Measurements from ENCODE around the gene AFG1L. TPM values are rescaled to one million over a fixed set of nuclear protein-coding genes. Genes with fewer than 3 reads are reported as not detected.
"Not testable (repeated sequence)": the region's sequence is repeated elsewhere in the genome, so short reads cannot be mapped to it uniquely, and the experiment has no call there.

The AFG1L gene
- total and polyA plus RNA-seq, 3 experiments from 2014 or later: 4.4 to 5.3 (median 4.4) TPM

- Histone ChIP-seq H3K36me3 (ENCODE audit: insufficient read depth, low read length) (no peaks in the 10 kb centered on the region), H3K4me1 (ENCODE audit: insufficient read depth, low read length) (no peaks in the 10 kb centered on the region), H3K27ac (ENCODE audit: low read depth, low read length) (no peak overlapping the region), H3K9me3 (ENCODE audit: low read length) (no peaks in the 10 kb centered on the region), H3K27me3 (ENCODE audit: insufficient read depth, low read length, poor library complexity, severe bottlenecking) (no peaks in the 10 kb centered on the region), H3K4me3 (ENCODE audit: low read length) (no peak overlapping the region)
- Mint-ChIP-seq H3K4me1 (no peaks in the 10 kb centered on the region), H3K9me3 (no peaks in the 10 kb centered on the region), H3K27me3 (peaks cover 0 to 1% of the 10 kb centered on the region in 2 donors), H3K27ac (no peak overlapping the region), H3K4me3 (no peak overlapping the region), H3K36me3 (peaks cover 0 to 11% (median 4%) of the 10 kb centered on the region in 3 donors)
- DNase-seq: peak in 1 of 5 donors; percentile 12
- CTCF ChIA-PET: no interaction called here
- POLR2A ChIA-PET: no interaction called here
Measured at GRCh38 chr6:108526739-108527174, 231.9 kb downstream of the AFG1L start.

DNA sequence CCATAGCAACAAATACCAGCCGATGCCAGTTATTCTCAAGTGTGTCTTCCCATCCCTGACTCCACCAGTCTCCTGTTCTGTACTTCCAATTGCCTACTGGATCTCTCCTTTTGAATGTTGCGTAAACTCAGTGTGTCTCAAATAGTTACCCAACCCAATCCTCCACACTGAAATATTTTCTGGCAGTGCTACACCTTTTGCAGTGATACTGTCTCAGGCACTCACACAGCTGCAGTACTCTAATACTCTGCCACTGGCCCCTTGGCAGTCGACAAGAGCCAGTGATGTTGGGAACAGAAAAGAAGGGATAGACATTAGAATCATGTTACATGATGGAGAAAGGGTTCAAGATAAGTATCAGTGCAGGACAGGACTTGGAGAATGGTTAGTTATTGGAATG is 234.0 kb downstream of the AFG1L start:
- H3K36me3 Mint-ChIP-seq: no peaks in the 10 kb centered on the region
- Histone ChIP-seq H3K27me3 (ENCODE audit: insufficient read depth, low read length, poor library complexity, severe bottlenecking) (no peaks in the 10 kb centered on the region), H3K27ac (ENCODE audit: low read depth, low read length) (no peak overlapping the region), H3K4me3 (ENCODE audit: low read length) (no peak overlapping the region), H3K4me1 (ENCODE audit: insufficient read depth, low read length) (no peaks in the 10 kb centered on the region), H3K36me3 (ENCODE audit: insufficient read depth, low read length) (no peaks in the 10 kb centered on the region), H3K9me3 (ENCODE audit: low read length) (no peaks in the 10 kb centered on the region)
- POLR2A ChIA-PET: no interaction called here
- peaks cover 0 to 3% of the 10 kb centered on the region in 2 donors for H3K27me3 Mint-ChIP-seq
- CTCF ChIA-PET: no interaction called here
- H3K27ac Mint-ChIP-seq: peak overlapping the region in 1 of 8 donors; percentile 76
- no peak overlapping the region for H3K4me3 Mint-ChIP-seq
- no peak for DNase-seq
- no peaks in the 10 kb centered on the region for H3K4me1 Mint-ChIP-seq
- H3K9me3 Mint-ChIP-seq: no peaks in the 10 kb centered on the region

DNA sequence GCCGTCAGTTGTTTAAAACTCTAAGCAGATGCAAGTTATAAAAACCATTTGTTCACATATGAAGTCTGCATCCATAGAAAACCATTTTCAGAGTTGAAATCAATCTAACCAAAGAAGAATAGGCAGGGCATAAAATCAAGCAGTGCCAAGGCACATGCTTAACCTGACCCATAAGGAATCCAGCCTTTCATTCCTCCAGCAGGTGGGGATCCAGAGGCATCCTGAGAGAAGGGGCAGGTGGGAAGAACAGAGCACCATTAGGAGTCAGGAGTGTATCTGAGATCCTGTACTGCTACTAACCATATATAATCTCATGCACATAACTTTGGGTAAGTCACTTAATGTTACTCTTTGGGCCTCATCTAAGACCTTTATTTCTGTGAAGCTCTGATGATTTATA is 236.5 kb downstream of the AFG1L start:
- H3K4me3 Mint-ChIP-seq: no peak overlapping the region
- H3K9me3 Mint-ChIP-seq: no peaks in the 10 kb centered on the region
- no peaks in the 10 kb centered on the region for H3K36me3 ChIP-seq (ENCODE audit: insufficient read depth, low read length)
- H3K27me3 Mint-ChIP-seq: peaks cover 0 to 6% of the 10 kb centered on the region in 2 donors
- no peaks in the 10 kb centered on the region for H3K4me1 Mint-ChIP-seq
- no peak overlapping the region for H3K4me3 ChIP-seq (ENCODE audit: low read length)
- no peak overlapping the region for H3K27ac ChIP-seq (ENCODE audit: low read depth, low read length)
- no peak overlapping the region for H3K27ac Mint-ChIP-seq
- DNase-seq: no peak
- ChIA-PET POLR2A (interaction anchor here (0.6 kb wide), 1 partner anchor 938 kb away, joined by 3 read pairs; no protein-coding TSS in a partner anchor), CTCF (no interaction called here)
- H3K36me3 Mint-ChIP-seq: no peaks in the 10 kb centered on the region
- no peaks in the 10 kb centered on the region for H3K27me3 ChIP-seq (ENCODE audit: insufficient read depth, low read length, poor library complexity, severe bottlenecking)
- H3K4me1 ChIP-seq (ENCODE audit: insufficient read depth, low read length): no peaks in the 10 kb centered on the region
- H3K9me3 ChIP-seq (ENCODE audit: low read length): no peaks in the 10 kb centered on the region

DNA sequence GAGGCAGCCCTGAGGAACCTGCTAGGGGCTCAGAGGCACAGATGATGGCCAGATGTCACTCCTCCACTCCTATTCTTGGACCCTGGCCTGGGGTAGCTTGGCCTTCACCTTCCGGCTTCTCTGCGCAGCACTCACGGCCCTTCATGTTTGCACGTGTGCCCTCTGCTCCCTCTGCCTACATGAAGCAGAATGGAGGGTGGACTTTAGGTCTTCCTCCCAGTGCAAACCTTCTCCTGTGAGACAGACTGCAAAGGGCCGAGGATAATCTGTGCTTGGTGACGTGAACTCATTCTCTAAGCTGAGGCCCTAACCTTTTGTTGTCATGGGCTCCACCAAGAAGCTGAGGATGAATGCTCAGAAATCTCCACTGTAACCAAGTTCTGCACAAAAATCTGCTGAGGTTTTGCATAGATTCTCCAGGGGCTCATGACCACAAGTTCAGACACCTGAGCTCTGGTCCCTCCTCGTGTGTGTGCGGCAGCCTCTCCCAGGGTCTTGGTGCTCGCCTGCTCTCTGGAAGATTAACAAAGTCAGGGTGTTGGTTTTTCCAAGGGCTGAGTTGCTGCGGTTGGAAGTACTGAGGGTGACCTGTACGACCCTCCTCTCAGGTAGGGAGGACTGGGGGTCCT is 240.4 kb downstream of the AFG1L start:
- Mint-ChIP-seq H3K4me1 (no peaks in the 10 kb centered on the region), H3K36me3 (peaks cover 0 to 7% (median 1%) of the 10 kb centered on the region in 3 donors), H3K27me3 (peaks cover 4 to 8% of the 10 kb centered on the region in 2 donors), H3K27ac (no peak overlapping the region), H3K9me3 (no peaks in the 10 kb centered on the region), H3K4me3 (no peak overlapping the region)
- Histone ChIP-seq H3K27ac (ENCODE audit: low read depth, low read length) (no peak overlapping the region), H3K27me3 (ENCODE audit: insufficient read depth, low read length, poor library complexity, severe bottlenecking) (no peaks in the 10 kb centered on the region), H3K4me1 (ENCODE audit: insufficient read depth, low read length) (no peaks in the 10 kb centered on the region), H3K9me3 (ENCODE audit: low read length) (no peaks in the 10 kb centered on the region), H3K4me3 (ENCODE audit: low read length) (no peak overlapping the region), H3K36me3 (ENCODE audit: insufficient read depth, low read length) (no peaks in the 10 kb centered on the region)
- CTCF ChIA-PET: no interaction called here
- POLR2A ChIA-PET: no interaction called here
- no peak for DNase-seq

DNA sequence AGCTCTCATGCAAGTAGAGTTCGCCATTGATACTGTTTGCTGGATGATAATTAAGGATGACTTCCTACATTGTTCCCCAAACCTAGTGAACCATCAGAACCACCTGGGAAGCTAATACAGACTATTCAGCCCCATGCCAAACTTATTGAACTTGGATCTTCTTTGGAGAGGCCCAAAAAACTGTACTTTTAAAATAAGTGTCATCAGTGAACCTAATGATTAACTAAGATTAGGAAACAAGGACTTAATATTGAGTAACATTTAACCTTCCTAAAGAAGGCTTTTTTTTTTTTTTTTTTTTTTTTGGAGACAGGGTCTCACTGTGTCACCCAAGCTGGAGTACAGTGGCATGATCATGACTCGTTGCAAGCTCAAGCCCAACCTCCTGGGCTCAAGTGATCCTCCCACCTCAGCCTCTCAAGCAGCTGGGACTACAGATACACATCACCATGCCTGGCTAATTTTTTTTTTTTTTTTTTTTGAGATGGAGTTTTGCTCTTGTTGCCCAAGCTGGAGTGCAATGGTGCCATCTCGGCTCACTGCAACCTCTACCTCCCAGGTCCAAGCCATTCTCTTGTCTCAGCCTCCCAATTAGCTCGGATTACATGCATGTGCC is 241.2 kb downstream of the AFG1L start:
- POLR2A ChIA-PET: interaction anchor here (0.7 kb wide), 1 partner anchor 474 kb away, joined by 9 read pairs; no protein-coding TSS in a partner anchor
- H3K4me1 Mint-ChIP-seq; H3K9me3 ChIP-seq (ENCODE audit: low read length); H3K27me3 ChIP-seq (ENCODE audit: insufficient read depth, low read length, poor library complexity, severe bottlenecking); DNase-seq; H3K4me1 ChIP-seq (ENCODE audit: insufficient read depth, low read length); H3K36me3 ChIP-seq (ENCODE audit: insufficient read depth, low read length); H3K4me3 ChIP-seq (ENCODE audit: low read length); H3K27ac Mint-ChIP-seq; H3K27me3 Mint-ChIP-seq; H3K4me3 Mint-ChIP-seq; H3K27ac ChIP-seq (ENCODE audit: low read depth, low read length); H3K9me3 Mint-ChIP-seq; H3K36me3 Mint-ChIP-seq: not testable (repeated sequence)
- CTCF ChIA-PET: interaction anchor here (0.6 to 1.1 kb wide), 2 partner anchors 15 to 613 kb away, joined by 3 to 4 read pairs; no protein-coding TSS in a partner anchor

DNA sequence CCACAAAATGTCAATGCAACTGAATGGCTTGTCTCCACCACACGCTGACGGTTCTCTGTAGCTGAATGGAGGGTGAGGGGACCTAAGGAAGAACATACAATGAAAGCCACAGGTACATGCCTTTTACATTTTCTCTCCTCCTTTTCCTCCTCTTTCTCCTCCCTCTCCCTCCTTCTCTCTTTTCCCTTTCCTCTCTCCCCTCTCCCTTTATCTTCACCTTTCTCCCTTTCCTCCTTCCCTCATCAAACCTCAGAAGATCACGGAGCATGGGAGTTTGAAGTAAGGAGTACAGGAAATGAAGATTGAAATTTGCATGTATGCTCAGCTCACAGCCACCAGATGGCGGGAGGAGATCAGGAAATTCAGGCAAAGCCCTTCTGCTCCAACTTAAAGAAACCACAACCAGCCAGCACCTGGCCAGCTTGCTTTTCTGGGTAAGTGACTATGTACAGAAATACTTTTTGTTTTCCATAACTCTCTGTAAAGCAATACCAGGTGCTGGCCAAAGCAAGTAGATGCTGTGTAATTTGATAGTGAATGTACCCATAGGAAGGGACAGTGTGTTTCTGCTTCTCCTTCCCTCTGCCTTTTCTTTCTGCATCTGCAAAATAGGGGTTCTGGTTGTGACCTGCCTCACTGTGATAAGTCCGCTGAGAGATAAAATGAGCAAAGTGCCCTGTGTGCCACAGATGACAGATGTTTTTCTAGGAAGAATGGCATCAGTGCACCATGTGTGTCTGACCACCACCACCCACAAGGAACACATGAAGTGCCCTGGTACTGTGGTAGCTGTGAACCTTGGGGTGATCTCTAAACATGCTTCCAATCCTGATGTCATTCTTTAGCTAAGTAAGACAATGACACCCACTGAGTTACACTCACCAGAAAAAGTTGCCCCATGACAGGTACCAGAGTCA is 247.2 kb downstream of the AFG1L start:
- H3K27ac Mint-ChIP-seq: peak overlapping the region in 3 of 8 donors; percentile 24 to 84 (median 33)
- peaks cover 0 to 7% (median 1%) of the 10 kb centered on the region in 3 donors for H3K36me3 Mint-ChIP-seq
- peaks cover 0 to 8% of the 10 kb centered on the region in 2 donors for H3K27me3 Mint-ChIP-seq
- H3K9me3 ChIP-seq (ENCODE audit: low read length): no peaks in the 10 kb centered on the region
- peaks cover 19% of the 10 kb centered on the region for H3K4me1 ChIP-seq (ENCODE audit: insufficient read depth, low read length)
- H3K36me3 ChIP-seq (ENCODE audit: insufficient read depth, low read length): no peaks in the 10 kb centered on the region
- ChIA-PET CTCF (interaction anchor here (0.6 to 4.0 kb wide), 38 partner anchors 9 to 1498 kb away, joined by 3 to 46 read pairs (median 4); partner anchors contain the start of genes SCML4 and SESN1), POLR2A (interaction anchor here (0.9 to 1.1 kb wide), 2 partner anchors 351 to 840 kb away, joined by 3 to 5 read pairs; partner anchors contain the start of gene CD164)
- H3K4me3 Mint-ChIP-seq: peak overlapping the region in 3 of 7 donors; percentile 8 to 32 (median 28)
- H3K4me1 Mint-ChIP-seq: peaks cover 20 to 26% (median 22%) of the 10 kb centered on the region in 3 donors
- no peaks in the 10 kb centered on the region for H3K27me3 ChIP-seq (ENCODE audit: insufficient read depth, low read length, poor library complexity, severe bottlenecking)
- peak; percentile 54 to 80 (median 65) for DNase-seq
- H3K9me3 Mint-ChIP-seq: no peaks in the 10 kb centered on the region
- H3K4me3 ChIP-seq (ENCODE audit: low read length): no peak overlapping the region
- no peak overlapping the region for H3K27ac ChIP-seq (ENCODE audit: low read depth, low read length)

- no peak overlapping the region for H3K4me3 Mint-ChIP-seq
- no peak overlapping the region for H3K27ac ChIP-seq (ENCODE audit: low read depth, low read length)
- peaks cover 22 to 29% (median 25%) of the 10 kb centered on the region in 3 donors for H3K4me1 Mint-ChIP-seq
- DNase-seq: no peak
- peaks cover 0 to 8% of the 10 kb centered on the region in 2 donors for H3K27me3 Mint-ChIP-seq
- no peaks in the 10 kb centered on the region for H3K9me3 ChIP-seq (ENCODE audit: low read length)
- H3K4me1 ChIP-seq (ENCODE audit: insufficient read depth, low read length): peaks cover 20% of the 10 kb centered on the region
- no peak overlapping the region for H3K27ac Mint-ChIP-seq
- peaks cover 0 to 7% (median 1%) of the 10 kb centered on the region in 3 donors for H3K36me3 Mint-ChIP-seq
- ChIA-PET CTCF (interaction anchor here (1.0 to 4.0 kb wide), 16 partner anchors 7 to 551 kb away, joined by 3 to 46 read pairs (median 6); partner anchors contain the start of gene SESN1), POLR2A (no interaction called here)
- no peaks in the 10 kb centered on the region for H3K27me3 ChIP-seq (ENCODE audit: insufficient read depth, low read length, poor library complexity, severe bottlenecking)
- no peak overlapping the region for H3K4me3 ChIP-seq (ENCODE audit: low read length)
- no peaks in the 10 kb centered on the region for H3K36me3 ChIP-seq (ENCODE audit: insufficient read depth, low read length)
- no peaks in the 10 kb centered on the region for H3K9me3 Mint-ChIP-seq
Measured at GRCh38 chr6:108543175-108543940, 248.5 kb downstream of the AFG1L start.
